Astrocyte of the hippocampus (primary cell): ENCODE measurements around the gene ITGA11.

ENCODE experiments used
- DNase-seq: peaks from one replicate; pipeline ENCODE4 v3.0.0; 2011; ENCODE audit warnings: low read depth, low spot score

Gene ITGA11

DNA sequence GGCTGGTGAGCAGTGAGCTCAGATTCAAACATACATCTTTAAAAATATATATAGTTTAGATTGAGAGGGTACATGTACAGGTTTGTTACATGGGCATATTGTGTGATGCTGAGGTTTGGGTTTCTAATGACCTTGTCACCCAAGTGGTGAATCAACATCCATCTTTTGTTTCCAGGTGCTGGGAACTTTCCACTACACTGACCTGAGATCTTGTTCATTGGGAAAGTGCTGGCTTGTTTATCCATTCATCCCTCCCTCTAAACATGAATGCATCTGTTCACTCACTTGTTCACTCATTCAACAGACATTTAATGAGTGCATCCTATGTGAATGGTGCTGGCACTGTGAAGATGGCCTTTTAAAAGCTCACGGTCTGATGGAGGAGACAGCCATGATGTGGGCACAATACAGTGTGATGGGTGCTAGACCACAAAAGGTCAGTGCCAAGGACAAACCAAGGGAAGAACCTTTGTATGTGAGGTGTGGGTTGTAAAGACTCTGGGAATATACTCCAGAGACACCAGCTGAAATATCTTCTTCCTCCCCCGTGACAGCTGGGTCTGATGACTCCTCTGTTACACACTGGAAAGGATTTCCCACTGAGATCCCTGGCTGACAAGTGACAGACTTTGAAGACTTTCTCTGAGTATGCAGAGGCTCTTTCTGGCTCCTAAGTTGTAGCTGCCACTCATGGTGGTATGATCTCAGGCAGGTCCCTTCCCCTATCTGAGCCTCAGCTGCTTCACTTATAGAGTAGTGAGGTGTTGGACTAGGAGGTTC lies 16.2 kb upstream of the ITGA11 start:
- DNase-seq: no peak

- DNase-seq: no peak
Observed at GRCh38 chr15:68447209-68447608, 15.2 kb upstream of the ITGA11 start.

DNA sequence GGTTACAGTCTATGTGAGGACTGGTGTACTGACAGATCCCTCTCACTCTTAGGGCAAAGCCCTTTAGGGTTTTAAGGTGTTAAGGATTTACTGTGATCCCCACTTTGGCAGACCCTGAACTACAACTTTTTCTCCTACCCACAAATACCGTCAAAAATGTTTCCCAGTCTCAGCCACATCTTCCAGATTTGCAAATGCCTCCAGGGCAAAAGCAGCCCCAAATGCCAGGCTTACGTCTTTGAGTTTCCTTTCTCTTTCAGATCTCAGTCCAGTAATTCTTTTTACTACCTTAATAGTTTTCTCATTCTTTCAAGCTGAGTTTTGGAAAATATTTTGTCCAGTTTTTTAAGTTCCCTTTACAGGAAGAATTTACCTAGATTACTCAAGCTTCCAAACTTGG lies 13.4 kb upstream of the ITGA11 start:
- no peak for DNase-seq

- DNase-seq: no peak
Observed at GRCh38 chr15:68444336-68444735, 12.4 kb upstream of the ITGA11 start.

- DNase-seq: no peak
Observed at GRCh38 chr15:68442903-68443302, 10.9 kb upstream of the ITGA11 start.

DNA sequence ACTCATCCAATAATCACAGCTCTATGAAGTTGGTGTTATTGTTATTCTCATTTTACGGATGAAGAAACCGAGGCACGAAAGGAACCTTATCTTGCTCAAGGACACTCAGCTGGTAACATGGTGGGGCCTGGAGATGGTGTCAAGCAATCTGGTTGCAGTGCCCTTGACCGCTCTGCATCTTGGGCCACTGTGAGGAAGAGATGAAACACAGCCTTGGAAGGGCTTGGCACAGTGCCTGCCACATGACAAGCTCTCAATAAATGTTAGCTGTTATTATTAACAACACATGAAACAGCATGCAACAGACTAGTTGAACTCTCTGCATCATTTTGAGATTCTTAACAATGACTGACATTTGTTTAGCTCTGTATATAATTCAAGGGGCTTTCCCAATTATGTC lies 10.1 kb upstream of the ITGA11 start:
- no peak for DNase-seq

- DNase-seq: no peak
Observed at GRCh38 chr15:68441045-68441743, 9.2 kb upstream of the ITGA11 start.

DNA sequence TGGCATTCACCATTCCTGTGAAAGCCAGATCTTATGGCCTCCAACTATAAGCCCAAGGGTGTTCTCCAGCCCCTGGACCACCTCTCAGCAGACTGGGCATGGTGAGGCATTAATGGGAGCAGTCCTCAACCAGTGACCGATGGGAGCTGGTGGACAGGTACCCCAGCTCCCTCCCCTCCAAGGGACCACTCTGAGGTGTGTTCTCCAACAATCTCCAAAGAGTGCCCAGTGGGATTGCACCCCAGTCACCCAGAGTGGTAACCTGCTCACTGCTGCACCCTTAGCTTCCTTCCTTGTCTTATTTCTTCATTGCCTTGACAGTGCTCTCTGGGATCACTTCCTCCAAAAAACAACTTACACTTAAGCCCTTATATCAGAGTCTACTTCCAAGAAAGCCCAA lies 8.2 kb upstream of the ITGA11 start:
- no peak for DNase-seq

GRCh38 chr15:68439506-68439905 lies 7.5 kb upstream of the ITGA11 start:
- no peak for DNase-seq

DNA sequence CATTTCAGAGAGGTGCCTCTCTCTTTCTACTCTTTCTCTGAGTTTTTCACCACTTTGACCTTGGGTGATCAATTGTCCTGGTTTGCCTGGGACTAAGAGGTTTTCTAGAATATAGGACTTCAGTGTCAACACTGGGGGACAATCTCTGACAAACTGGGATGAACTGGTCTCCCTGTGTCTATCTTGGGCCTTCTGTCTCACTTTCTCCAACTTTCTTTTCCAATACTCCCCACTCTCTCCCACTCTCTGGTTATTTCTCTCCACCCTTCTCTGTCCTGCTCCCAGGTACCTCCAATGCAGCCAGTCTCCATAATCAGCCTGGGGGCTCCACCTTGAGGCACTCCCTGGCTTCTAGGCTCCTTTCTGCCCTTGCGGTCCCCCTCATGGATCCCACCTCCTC lies 4.7 kb upstream of the ITGA11 start:
- DNase-seq: no peak

GRCh38 chr15:68435966-68436365 lies 4.0 kb upstream of the ITGA11 start:
- no peak for DNase-seq

GRCh38 chr15:68434021-68434420 lies 2.1 kb upstream of the ITGA11 start:
- DNase-seq: no peak

- DNase-seq: no peak
Observed at GRCh38 chr15:68433551-68433950, 1.6 kb upstream of the ITGA11 start.

GRCh38 chr15:68432441-68433064 lies 590 bp upstream of the ITGA11 start:
- DNase-seq: no peak

DNA sequence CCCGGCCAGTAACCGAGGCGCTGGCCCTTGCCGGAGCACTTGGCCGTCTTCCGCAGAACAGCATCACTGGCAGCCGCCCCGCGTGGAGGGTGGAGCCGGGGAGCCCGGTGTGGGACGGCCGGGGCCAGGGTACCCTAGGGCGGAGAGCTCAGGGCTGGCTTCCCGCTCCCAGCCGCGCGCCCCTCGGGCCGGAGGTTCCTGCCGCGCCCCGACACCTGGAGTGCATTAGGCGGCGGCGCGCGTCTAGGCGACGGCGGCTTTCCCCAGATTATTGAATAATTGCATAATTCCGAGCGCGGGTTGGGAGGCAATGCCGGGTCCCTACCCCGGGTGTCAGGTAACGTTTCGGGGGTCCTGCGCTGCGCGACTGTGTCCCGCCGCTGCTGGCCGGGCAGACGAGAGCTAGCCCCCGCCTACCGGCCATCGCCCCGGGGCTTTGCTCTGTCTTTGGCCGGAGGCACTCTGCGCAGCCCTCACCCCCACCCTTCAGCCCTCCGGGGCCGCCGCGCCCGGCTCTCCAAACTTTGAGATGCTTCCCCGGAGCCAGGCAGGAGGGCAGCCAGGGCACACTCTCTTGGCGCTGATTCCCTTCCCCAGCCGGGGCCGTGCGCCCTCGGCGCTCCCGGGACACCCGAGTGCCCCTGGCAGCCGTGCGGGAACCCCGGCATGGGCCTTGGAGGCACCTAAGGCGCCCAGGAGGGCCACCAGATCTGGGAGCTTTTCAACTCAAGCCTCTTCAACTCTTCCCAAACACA lies 749 bp downstream of the ITGA11 start:
- DNase-seq: peak; percentile 53

DNA sequence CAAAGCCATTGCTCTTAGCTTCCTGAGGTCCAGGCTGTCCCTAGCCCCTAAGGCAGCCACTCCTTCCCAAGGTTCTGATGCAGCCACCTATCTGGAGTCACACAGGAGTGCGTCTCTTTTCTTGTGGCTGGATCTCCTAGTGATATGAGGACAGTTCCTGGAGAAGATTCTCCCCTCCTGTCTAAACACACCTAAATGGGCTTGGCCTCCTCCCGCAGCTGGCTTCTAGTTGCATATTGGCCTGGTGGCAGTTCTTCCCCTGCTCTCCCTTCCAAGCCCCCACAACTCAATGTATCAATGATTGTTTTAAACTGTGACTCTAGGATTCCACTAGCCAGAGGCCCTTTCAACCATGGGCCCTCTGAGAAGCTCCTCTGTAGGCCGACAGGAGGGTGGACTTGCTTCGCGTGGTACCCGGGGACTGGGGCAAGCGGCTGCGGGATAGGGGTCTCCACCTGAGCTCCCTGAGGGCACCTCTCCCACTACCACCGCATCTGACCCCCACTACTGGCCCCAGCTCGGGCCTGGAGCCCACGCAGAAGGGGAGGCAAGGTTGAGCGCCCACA lies 1.4 kb downstream of the ITGA11 start:
- DNase-seq: no peak

GRCh38 chr15:68429691-68430470 lies 2.1 kb downstream of the ITGA11 start:
- no peak for DNase-seq

DNA sequence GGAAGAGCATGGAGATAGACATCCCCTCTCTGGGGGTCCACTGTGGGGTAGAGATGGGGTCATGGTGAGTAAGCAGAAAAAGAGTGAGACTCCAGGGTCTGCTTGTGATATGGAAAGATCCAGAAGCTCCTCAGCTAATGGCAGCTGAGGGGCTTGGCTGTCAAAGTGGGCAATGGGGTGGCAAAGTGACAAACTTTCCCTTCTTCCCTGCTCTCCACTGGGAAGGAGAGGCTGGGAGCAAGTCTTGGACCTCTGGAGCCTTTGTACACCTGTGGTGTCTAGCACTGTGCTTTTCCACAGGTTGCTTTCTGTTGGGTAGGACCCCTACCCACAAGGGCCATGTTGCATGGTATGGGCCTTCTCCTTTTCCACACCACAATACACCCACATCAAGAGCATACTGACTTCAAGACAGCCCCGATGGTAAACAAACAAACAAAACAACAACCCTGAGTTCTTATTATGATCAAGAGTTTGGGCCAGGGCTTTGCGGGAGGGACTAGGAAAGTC lies 3.5 kb downstream of the ITGA11 start:
- no peak for DNase-seq

- no peak for DNase-seq
Observed at GRCh38 chr15:68427963-68428362, 4.0 kb downstream of the ITGA11 start.

DNA sequence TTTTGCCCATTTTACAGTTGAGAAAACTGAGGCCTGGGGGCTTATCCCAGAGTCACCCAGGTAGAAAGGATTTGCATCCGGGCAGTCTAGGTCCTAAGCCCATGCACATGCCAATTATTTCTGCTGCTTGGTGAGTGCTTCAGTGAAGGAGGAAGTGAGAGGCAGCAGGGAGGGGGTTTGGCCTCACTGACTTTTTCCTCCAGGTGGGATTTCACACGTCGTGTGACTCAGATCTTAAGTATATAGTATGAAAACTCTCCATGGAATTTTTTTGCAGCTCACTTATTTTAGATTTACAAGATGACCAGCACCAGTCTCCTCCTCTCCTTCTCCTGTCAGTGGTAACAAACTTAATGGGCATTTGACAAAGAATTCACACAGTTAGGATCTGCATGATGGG lies 4.6 kb downstream of the ITGA11 start:
- no peak for DNase-seq

DNA sequence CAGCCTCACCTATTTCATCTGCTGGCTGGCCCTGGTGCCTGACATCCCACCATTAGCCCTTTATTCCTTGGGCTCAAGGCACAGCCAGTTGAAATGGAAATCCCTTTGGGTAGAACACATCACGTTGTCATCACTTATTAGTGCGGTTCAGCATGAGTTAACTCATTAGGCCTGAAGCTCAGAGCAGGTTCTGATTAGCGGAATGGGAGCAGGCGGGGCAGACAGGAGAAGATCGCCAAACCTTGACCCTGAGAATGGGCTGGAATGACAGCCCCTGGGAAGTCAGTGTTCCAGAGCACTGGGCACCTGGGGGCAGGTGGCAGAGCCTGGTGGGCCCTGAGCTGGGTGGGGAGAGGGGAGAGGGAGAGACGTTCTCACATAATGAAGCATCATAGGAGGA lies 5.8 kb downstream of the ITGA11 start:
- no peak for DNase-seq
